ENCODE data around the gene ESF1.

Gene ESF1

DNA sequence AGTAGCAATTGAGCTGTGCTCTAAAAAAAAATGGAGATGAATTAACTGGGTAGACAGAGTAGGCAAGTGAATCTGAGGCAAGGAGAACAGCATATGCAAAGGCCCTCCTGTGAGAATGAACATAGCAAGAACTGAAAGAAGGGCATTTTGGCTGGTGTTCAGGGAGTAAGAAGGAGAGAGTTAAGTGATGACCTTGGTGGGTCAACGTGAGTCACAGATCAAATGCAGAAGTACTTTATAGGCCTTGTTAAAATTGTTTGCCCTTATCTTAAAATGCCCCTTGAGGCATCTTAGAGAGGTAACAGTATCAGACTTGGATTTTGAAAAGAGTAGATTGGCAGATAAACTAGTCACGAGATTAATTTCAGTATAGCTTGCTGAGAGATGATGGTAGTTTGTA, 24.7 kb upstream of the ESF1 start:
- TF ChIP-seq, protein P1, sequence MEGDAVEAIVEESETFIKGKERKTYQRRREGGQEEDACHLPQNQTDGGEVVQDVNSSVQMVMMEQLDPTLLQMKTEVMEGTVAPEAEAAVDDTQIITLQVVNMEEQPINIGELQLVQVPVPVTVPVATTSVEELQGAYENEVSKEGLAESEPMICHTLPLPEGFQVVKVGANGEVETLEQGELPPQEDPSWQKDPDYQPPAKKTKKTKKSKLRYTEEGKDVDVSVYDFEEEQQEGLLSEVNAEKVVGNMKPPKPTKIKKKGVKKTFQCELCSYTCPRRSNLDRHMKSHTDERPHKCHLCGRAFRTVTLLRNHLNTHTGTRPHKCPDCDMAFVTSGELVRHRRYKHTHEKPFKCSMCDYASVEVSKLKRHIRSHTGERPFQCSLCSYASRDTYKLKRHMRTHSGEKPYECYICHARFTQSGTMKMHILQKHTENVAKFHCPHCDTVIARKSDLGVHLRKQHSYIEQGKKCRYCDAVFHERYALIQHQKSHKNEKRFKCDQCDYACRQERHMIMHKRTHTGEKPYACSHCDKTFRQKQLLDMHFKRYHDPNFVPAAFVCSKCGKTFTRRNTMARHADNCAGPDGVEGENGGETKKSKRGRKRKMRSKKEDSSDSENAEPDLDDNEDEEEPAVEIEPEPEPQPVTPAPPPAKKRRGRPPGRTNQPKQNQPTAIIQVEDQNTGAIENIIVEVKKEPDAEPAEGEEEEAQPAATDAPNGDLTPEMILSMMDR (IDR thresholded peaks at IDR 0.05; ENCODE audit: insufficient read depth, missing control alignments): no peak
- DNase-seq (ENCODE audit: insufficient read length, low spot score) (no peak), FAIRE-seq (no peak)

DNA sequence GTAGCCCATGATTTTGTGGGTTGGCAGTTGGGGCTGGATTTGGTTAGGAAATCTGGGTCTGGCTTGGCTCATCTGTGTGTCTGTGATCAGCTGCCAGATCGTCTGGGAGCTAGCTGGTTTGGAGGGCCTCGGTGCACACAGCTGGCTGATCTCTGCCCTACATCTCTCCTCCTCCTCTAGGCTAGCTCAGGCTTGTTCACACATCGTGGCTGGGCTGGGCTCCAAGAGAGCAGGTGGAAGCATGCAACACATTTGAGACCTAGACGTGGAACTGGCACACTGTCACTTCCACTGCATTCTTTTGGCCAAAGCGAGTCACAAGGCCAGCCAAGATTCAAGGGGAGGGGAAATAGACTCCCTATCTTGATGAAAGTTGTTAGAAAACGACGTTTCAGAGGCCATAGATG, 16.0 kb upstream of the ESF1 start:
- no peak for FAIRE-seq
- TF ChIP-seq, protein P1 (IDR thresholded peaks at IDR 0.05; ENCODE audit: insufficient read depth, missing control alignments): no peak
- no peak for DNase-seq (ENCODE audit: insufficient read length, low spot score)

DNA sequence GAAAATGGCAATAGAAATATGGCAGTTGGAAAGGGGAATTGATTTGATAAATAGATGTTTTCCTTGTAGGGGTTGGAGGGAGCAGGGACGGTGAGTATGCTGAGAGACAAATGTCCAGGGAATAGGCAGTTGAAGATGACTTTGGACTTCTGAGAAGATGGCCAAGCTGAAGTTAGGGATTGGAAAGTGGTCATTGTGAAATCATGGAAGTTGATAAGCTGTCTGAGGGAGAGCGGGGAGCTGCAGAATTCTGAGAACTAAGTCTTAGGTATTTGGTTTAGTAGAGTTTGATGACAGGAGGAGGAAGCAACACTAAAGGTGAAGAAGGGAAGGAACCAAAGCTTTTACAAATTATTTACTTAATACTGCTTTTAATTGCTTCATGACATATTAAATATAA, 15.3 kb upstream of the ESF1 start:
- FAIRE-seq (no peak), DNase-seq (ENCODE audit: insufficient read length, low spot score) (no peak)
- TF ChIP-seq, protein P1 (IDR thresholded peaks at IDR 0.05; ENCODE audit: insufficient read depth, missing control alignments): no peak

DNA sequence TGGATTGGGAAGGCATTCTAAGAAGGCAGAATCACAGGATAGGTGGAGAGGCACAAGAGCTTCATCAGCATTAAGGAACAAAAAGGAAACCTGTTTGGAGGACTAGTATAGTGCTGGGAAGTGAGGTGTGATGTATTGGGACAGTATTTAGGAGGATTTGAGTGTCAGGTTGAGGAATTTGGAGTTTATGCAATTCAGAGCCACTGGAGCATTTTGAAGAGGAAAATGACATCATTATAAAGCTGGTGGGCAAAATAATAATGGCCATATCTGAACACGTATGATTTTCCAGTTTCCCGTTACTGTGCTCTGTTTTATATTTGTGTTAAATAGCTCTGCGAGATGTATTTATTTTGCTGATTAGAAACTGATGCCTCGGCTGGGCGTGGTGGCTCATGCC, 14.3 kb upstream of the ESF1 start:
- FAIRE-seq: no peak

DNA sequence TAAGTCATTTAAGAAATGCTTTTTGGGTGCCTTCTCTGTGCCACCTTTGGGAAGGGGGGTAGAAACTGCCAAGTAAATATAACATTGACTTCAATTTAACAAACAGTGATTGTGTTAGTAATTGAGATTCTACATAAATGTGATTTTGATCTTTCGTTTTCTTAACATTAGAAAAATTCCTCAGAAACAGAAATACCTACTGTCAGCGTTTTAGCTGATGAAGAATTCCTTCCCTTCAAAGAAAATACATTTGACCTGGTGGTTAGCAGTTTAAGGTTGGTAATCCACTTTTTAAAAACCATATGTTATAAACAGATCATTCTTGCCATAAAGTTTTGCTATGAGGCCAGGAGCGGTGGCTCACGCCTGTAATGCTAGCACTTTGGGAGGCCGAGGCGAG, 9.9 kb upstream of the ESF1 start:
- TF ChIP-seq, protein P1 (IDR thresholded peaks at IDR 0.05; ENCODE audit: insufficient read depth, missing control alignments): no peak
- FAIRE-seq: no peak
- no peak for DNase-seq (ENCODE audit: insufficient read length, low spot score)

More for the DNA sequence above, 14.3 kb upstream of the ESF1 start:
- no peak for DNase-seq (ENCODE audit: insufficient read length, low spot score)
- TF ChIP-seq, protein P1 (IDR thresholded peaks at IDR 0.05; ENCODE audit: insufficient read depth, missing control alignments): no peak

DNA sequence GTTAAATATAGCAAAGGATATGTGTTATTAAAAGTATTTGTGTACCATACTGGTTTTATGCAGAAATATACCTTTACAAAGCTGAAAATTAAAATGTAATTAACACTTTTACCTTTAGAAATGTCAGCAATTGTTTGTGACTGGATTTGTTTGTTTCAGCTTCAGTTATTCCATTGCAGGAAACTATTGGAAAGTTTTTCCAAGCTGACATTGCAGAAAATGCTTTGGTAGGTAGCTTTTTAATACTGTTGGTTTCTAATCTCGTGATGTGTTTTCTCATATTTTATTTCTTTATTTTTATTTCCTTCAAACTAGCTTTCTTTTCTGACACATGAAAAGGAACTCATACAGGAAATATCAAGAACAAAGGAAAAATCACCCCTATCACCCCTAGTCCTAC, 8.3 kb upstream of the ESF1 start:
- FAIRE-seq (no peak), DNase-seq (ENCODE audit: insufficient read length, low spot score) (no peak)
- TF ChIP-seq, protein P1 (IDR thresholded peaks at IDR 0.05; ENCODE audit: insufficient read depth, missing control alignments): no peak

DNA sequence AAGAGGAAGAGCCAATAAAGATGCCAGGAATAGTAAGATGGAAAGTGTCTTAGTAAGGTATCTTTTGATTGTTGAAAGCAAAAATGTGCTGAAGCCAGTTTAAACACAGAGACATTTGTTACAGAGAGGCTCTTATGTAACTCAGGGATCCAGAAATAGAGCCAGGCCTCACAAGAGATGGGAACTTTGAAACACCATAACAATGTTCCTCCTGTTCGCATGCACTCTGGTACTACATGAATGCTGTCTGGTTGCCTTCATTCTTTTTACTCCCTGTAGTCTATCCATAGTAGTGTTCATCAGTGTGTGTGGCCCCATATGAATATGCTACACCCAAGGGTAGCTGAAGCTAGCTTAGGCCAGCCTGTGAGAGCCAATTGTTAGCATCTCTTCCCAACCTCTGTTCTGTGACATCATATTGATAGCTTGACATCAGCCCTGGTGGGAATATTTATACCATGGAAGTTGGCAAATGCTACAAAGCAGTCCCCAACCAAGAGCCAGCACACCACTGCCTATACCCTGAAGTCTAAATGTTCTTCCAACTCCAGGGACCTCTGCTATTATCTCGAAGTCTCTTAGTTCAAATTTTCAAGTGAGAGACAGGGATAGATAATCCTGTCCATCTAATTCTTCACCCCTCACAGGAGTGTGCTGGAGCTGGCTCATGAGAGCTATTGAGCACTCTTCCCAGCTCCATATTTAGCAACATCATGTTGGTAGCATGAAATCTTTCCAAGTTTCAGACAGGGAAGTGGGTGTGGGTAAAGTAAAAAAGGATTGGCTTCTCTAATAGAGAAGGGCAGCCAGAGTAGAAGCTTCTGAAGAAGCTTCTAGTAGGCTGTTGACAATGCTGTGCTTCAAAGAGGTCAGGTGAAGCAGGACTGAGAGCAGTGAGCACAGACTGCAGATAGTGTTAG, 7.1 kb upstream of the ESF1 start:
- FAIRE-seq: no peak
- TF ChIP-seq, protein P1 (IDR thresholded peaks at IDR 0.05; ENCODE audit: insufficient read depth, missing control alignments): no peak
- DNase-seq (ENCODE audit: insufficient read length, low spot score): no peak

All from D721Med (cell line).